Measurements from ENCODE around the gene TRAPPC2.
A peak's percentile ranks its signal among the peaks of the same experiment; 100 is the strongest.

GRCh38 chrX:13734278-13735172 is at the start of gene TRAPPC2, which contains the start of gene OFD1:
- TF ChIP-seq CTCF (IDR thresholded peaks at IDR 0.05) (no peak), POLR2AphosphoS5 (IDR thresholded peaks at IDR 0.05) (peak; percentile 94 to 98 (median 98)), POLR2A (IDR thresholded peaks at IDR 0.05) (peak in 2 of 4 donors; percentile 82 to 97)
